K562 (cell line): ENCODE data around the gene TBL1X. TPM values are rescaled to one million over a fixed set of nuclear protein-coding genes. Genes with fewer than 3 reads are reported as not detected.

Experiments used
- ARNT ChIP-seq, 2 experiments: fragments of 450-650 bp; IDR thresholded peaks; 2 replicates each; pipeline ENCODE4 v1.6.1; 2016; ENCODE audit warnings: mild to moderate bottlenecking in 1 of 2
- GATAD2A ChIP-seq: fragments of 450-650 bp; IDR thresholded peaks from 2 replicates; pipeline ENCODE4 v1.6.1; 2017
- PHB2 ChIP-seq: fragments of 450-650 bp; IDR thresholded peaks from 2 replicates; pipeline ENCODE4 v1.6.1; 2017; ENCODE audit warnings: low read depth
- RFX7 ChIP-seq: fragments of 250-450 bp; sonication (Bioruptor Pico); IDR thresholded peaks from 2 replicates; pipeline ENCODE4 v1.5.1; 2021; ENCODE audit warnings: mild to moderate bottlenecking
- RUNX1 ChIP-seq: sonication (generic); IDR thresholded peaks from 2 replicates; pipeline ENCODE4 v1.6.1; 2016; ENCODE audit warnings: antibody characterized with exemption, low read depth
- SIN3A ChIP-seq, 2 experiments: fragments of 150-350 bp in 1 of 2; IDR thresholded peaks; 2 replicates each; pipeline ENCODE4 v1.6.1; 2011 to 2016; ENCODE audit warnings: borderline replicate concordance in 2 of 2, low read depth in 2 of 2, low read length in 2 of 2, mild to moderate bottlenecking in 2 of 2, moderate library complexity in 2 of 2; ENCODE audit not compliant: control insufficient read depth in 1 of 2
- SMAD3 ChIP-seq: fragments of 450-650 bp; formaldehyde crosslinking; conservative IDR thresholded peaks from 2 replicates; pipeline ENCODE4 v1.4.0; 2020; ENCODE audit warnings: mild to moderate bottlenecking
- SRSF3 ChIP-seq: fragments of 200-400 bp; formaldehyde crosslinking; IDR thresholded peaks from 2 replicates; pipeline ENCODE4 v1.6.1; 2016; ENCODE audit warnings: mild to moderate bottlenecking, low read length, moderate library complexity; ENCODE audit not compliant: insufficient read depth
- ZBTB7A ChIP-seq: IDR thresholded peaks from 2 replicates; pipeline ENCODE4 v1.6.1; 2011; ENCODE audit warnings: low read depth, mild to moderate bottlenecking, low read length, moderate library complexity, borderline replicate concordance; ENCODE audit not compliant: control insufficient read depth
- polyA plus RNA-seq, 8 experiments: library from polyadenylated mRNA; depleted of rRNA in 4 of 8; stranded (reverse) in 5 of 8; unstranded in 3 of 8; fragments of >200 nt; fragmentation: Nextera tagmentation in 2 of 8; fragmentation: Illumina TruSeq in 1 of 8; extraction: Ambion mirVana in 2 of 8; extraction: Trizol in 1 of 8; gene quantifications; 2 replicates each; pipeline versions ENCODE4 v1.2.1 to v1.2.3, GENCODE V29; 2011 to 2014; ENCODE audit warnings: inconsistent platforms in 1 of 8, missing spikeins in 1 of 8
- total RNA-seq, 7 experiments: library from RNA; depleted of rRNA in 6 of 7; stranded (reverse); fragments of >200 nt in 6 of 7; fragmentation: Illumina TruSeq in 2 of 7; extraction: Trizol in 2 of 7; gene quantifications; 2 replicates each; pipeline versions ENCODE4 v1.2.1 to v1.2.3, GENCODE V29; 2011 to 2021; ENCODE audit warnings: low replicate concordance in 1 of 7
- TF ChIP-seq, protein P1 (sequence below): fragments of 250-450 bp; sonication (Bioruptor Pico); IDR thresholded peaks from 2 replicates; pipeline ENCODE4 v1.8.0; 2022; ENCODE audit warnings: inconsistent platforms
- TF ChIP-seq, protein P2 (sequence below): sonication (generic); formaldehyde crosslinking; IDR thresholded peaks from 2 replicates; pipeline ENCODE4 v1.8.1; 2023; ENCODE audit warnings: mild to moderate bottlenecking, missing genetic modification reagents
- TF ChIP-seq, protein P3 (sequence below): fragments of 450-650 bp; IDR thresholded peaks from 2 replicates; pipeline ENCODE4 v1.6.1; 2016; ENCODE audit warnings: borderline replicate concordance
- TF ChIP-seq, protein P4 (sequence below): fragments of 450-650 bp; IDR thresholded peaks from 2 replicates; pipeline ENCODE4 v1.6.1; 2014; ENCODE audit warnings: low read depth, mild to moderate bottlenecking, moderate library complexity, borderline replicate concordance
- TF ChIP-seq, protein P5 (sequence below): sonication (generic); formaldehyde crosslinking; IDR thresholded peaks from 2 replicates; pipeline ENCODE4 v1.8.1; 2023; ENCODE audit warnings: mild to moderate bottlenecking, missing genetic modification reagents
- TF ChIP-seq, protein P6 (sequence below): sonication (generic); formaldehyde crosslinking; IDR thresholded peaks from 2 replicates; pipeline ENCODE4 v1.8.0; 2022; ENCODE audit warnings: missing genetic modification reagents, mild to moderate bottlenecking, borderline replicate concordance
- TF ChIP-seq, protein P7 (sequence below): sonication (generic); formaldehyde crosslinking; IDR thresholded peaks from 2 replicates; pipeline ENCODE4 v1.8.0; 2022; ENCODE audit warnings: mild to moderate bottlenecking, low read depth, missing genetic modification reagents

Gene TBL1X
- total and polyA plus RNA-seq, 9 of the 15 experiments (the other 6 are each of a cell fraction or from before 2014, with no cell fraction given) = 6.0 to 49.6 (median 19.7) TPM

DNA sequence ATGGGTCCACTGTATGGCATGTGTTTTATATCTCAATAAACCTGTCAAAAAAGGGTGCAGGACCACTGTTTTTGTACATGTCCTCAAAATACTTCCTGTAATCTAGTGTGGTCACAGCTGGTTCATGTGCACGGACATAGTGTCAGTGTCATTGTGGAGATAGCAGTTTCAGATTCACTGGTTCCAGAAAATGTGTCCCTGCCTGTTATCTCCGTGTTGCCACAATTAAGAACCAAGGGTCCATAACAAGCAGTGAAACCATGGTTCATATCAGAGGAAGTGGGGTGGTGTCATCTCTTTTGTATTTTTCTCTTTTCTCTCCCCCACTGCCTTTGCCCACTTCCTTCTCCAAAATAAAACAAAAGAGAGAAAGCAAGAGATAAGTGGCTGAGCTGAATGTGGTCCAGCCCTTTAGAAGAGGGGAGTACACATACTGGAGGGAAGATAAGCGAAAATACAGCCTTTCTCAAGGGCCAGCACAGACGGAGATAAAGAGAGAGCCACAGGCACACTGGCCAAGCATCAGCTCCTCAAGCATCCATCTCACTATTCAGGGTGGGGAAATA, 51.2 kb downstream of the TBL1X start (continued):
- TF ChIP-seq, protein P1, sequence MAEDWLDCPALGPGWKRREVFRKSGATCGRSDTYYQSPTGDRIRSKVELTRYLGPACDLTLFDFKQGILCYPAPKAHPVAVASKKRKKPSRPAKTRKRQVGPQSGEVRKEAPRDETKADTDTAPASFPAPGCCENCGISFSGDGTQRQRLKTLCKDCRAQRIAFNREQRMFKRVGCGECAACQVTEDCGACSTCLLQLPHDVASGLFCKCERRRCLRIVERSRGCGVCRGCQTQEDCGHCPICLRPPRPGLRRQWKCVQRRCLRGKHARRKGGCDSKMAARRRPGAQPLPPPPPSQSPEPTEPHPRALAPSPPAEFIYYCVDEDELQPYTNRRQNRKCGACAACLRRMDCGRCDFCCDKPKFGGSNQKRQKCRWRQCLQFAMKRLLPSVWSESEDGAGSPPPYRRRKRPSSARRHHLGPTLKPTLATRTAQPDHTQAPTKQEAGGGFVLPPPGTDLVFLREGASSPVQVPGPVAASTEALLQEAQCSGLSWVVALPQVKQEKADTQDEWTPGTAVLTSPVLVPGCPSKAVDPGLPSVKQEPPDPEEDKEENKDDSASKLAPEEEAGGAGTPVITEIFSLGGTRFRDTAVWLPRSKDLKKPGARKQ = no peak
- TF ChIP-seq RFX7 (CRISPR knock-in tag) (no peak), ARNT (IDR thresholded peaks at IDR 0.05) (peak in 1 of 2 experiments; percentile 87; a peak in 2 of 4 replicates), PHB2 (peak; percentile 44; the same call in 1 of the 2 replicates), SRSF3 (no peak), ZBTB7A (0 out of 2 replicates have a peak, but pooled peaks have one; percentile 25), SMAD3 (CRISPR knock-in tag) (0 out of 2 replicates have a peak, but pooled peaks have one; percentile 8), GATAD2A (no peak), SIN3A (IDR thresholded peaks at IDR 0.05; ENCODE audit: borderline replicate concordance in 2 of 2, control insufficient read depth in 1 of 2, low read depth in 2 of 2, low read length in 2 of 2) (no peak), RUNX1 (no peak; the same call in 1 of the 2 replicates)
- TF ChIP-seq, protein P2, sequence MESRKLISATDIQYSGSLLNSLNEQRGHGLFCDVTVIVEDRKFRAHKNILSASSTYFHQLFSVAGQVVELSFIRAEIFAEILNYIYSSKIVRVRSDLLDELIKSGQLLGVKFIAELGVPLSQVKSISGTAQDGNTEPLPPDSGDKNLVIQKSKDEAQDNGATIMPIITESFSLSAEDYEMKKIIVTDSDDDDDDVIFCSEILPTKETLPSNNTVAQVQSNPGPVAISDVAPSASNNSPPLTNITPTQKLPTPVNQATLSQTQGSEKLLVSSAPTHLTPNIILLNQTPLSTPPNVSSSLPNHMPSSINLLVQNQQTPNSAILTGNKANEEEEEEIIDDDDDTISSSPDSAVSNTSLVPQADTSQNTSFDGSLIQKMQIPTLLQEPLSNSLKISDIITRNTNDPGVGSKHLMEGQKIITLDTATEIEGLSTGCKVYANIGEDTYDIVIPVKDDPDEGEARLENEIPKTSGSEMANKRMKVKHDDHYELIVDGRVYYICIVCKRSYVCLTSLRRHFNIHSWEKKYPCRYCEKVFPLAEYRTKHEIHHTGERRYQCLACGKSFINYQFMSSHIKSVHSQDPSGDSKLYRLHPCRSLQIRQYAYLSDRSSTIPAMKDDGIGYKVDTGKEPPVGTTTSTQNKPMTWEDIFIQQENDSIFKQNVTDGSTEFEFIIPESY = peak; percentile 42
- TF ChIP-seq, protein P3, sequence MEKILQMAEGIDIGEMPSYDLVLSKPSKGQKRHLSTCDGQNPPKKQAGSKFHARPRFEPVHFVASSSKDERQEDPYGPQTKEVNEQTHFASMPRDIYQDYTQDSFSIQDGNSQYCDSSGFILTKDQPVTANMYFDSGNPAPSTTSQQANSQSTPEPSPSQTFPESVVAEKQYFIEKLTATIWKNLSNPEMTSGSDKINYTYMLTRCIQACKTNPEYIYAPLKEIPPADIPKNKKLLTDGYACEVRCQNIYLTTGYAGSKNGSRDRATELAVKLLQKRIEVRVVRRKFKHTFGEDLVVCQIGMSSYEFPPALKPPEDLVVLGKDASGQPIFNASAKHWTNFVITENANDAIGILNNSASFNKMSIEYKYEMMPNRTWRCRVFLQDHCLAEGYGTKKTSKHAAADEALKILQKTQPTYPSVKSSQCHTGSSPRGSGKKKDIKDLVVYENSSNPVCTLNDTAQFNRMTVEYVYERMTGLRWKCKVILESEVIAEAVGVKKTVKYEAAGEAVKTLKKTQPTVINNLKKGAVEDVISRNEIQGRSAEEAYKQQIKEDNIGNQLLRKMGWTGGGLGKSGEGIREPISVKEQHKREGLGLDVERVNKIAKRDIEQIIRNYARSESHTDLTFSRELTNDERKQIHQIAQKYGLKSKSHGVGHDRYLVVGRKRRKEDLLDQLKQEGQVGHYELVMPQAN = no peak
- TF ChIP-seq, protein P4, sequence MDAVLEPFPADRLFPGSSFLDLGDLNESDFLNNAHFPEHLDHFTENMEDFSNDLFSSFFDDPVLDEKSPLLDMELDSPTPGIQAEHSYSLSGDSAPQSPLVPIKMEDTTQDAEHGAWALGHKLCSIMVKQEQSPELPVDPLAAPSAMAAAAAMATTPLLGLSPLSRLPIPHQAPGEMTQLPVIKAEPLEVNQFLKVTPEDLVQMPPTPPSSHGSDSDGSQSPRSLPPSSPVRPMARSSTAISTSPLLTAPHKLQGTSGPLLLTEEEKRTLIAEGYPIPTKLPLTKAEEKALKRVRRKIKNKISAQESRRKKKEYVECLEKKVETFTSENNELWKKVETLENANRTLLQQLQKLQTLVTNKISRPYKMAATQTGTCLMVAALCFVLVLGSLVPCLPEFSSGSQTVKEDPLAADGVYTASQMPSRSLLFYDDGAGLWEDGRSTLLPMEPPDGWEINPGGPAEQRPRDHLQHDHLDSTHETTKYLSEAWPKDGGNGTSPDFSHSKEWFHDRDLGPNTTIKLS = no peak
- TF ChIP-seq, protein P5, sequence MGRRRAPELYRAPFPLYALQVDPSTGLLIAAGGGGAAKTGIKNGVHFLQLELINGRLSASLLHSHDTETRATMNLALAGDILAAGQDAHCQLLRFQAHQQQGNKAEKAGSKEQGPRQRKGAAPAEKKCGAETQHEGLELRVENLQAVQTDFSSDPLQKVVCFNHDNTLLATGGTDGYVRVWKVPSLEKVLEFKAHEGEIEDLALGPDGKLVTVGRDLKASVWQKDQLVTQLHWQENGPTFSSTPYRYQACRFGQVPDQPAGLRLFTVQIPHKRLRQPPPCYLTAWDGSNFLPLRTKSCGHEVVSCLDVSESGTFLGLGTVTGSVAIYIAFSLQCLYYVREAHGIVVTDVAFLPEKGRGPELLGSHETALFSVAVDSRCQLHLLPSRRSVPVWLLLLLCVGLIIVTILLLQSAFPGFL (CRISPR knock-in tag) = no peak
- TF ChIP-seq, protein P6, sequence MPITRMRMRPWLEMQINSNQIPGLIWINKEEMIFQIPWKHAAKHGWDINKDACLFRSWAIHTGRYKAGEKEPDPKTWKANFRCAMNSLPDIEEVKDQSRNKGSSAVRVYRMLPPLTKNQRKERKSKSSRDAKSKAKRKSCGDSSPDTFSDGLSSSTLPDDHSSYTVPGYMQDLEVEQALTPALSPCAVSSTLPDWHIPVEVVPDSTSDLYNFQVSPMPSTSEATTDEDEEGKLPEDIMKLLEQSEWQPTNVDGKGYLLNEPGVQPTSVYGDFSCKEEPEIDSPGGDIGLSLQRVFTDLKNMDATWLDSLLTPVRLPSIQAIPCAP (CRISPR knock-in tag) = no peak
- TF ChIP-seq, protein P7, sequence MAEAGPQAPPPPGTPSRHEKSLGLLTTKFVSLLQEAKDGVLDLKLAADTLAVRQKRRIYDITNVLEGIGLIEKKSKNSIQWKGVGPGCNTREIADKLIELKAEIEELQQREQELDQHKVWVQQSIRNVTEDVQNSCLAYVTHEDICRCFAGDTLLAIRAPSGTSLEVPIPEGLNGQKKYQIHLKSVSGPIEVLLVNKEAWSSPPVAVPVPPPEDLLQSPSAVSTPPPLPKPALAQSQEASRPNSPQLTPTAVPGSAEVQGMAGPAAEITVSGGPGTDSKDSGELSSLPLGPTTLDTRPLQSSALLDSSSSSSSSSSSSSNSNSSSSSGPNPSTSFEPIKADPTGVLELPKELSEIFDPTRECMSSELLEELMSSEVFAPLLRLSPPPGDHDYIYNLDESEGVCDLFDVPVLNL (CRISPR knock-in tag) = no peak
